Nephron progenitor cell (in vitro differentiated cells): Measurements from ENCODE around the gene SPATS2.
"Not testable (repeated sequence)": the region's sequence is repeated elsewhere in the genome, so short reads cannot be mapped to it uniquely, and the experiment has no call there.

Experiments used
- DNase-seq: peaks from one replicate; pipeline ENCODE4 v3.0.0; 2021
- H3K27ac Mint-ChIP-seq: 2 replicates; pipeline ENCODE4 v1.8.0; 2021; ENCODE audit warnings: mild to moderate bottlenecking, moderate library complexity, mixed read lengths
- H3K27me3 Mint-ChIP-seq: 2 replicates; pipeline ENCODE4 v1.8.0; 2021; ENCODE audit warnings: mild to moderate bottlenecking, low read depth, mixed read lengths; ENCODE audit not compliant: poor library complexity
- H3K36me3 Mint-ChIP-seq: 2 replicates; pipeline ENCODE4 v1.8.0; 2021; ENCODE audit warnings: low read depth, mixed read lengths
- H3K4me1 Mint-ChIP-seq: 2 replicates; pipeline ENCODE4 v1.8.0; 2021; ENCODE audit warnings: mixed read lengths
- H3K4me3 Mint-ChIP-seq: 2 replicates; pipeline ENCODE4 v1.8.0; 2021; ENCODE audit warnings: mild to moderate bottlenecking, moderate library complexity, mixed read lengths
- H3K9me3 Mint-ChIP-seq: 2 replicates; pipeline ENCODE4 v1.8.0; 2021; ENCODE audit warnings: mild to moderate bottlenecking, moderate library complexity, mixed read lengths
- CTCF ChIP-seq: fragments of 200-600 bp; sonication (generic); IDR thresholded peaks from 2 replicates; pipeline ENCODE4 v1.5.0; 2021; ENCODE audit warnings: antibody characterized with exemption

The SPATS2 gene

GRCh38 chr12:49331380-49332222, 35.7 kb upstream of the SPATS2 start:
- no peaks in the 10 kb centered on the region for H3K9me3 Mint-ChIP-seq
- H3K27ac Mint-ChIP-seq = no peak overlapping the region
- DNase-seq = peak; percentile 75
- H3K4me3 Mint-ChIP-seq = no peak overlapping the region
- H3K27me3 Mint-ChIP-seq = peaks cover 49% of the 10 kb centered on the region
- H3K36me3 Mint-ChIP-seq = peaks cover 31% of the 10 kb centered on the region
- peaks cover 12% of the 10 kb centered on the region for H3K4me1 Mint-ChIP-seq
- peak; percentile 73 for TF ChIP-seq CTCF

- no peak for DNase-seq
- Mint-ChIP-seq H3K4me1 (peaks cover 16% of the 10 kb centered on the region), H3K4me3 (no peak overlapping the region), H3K36me3 (peaks cover 24% of the 10 kb centered on the region), H3K27ac (no peak overlapping the region), H3K9me3 (no peaks in the 10 kb centered on the region), H3K27me3 (peaks cover 58% of the 10 kb centered on the region)
- TF ChIP-seq CTCF = no peak
These were observed 34.8 kb upstream of the SPATS2 start for GRCh38 chr12:49332441-49332861.

- Mint-ChIP-seq H3K36me3 (peaks cover 20% of the 10 kb centered on the region), H3K4me3 (no peak overlapping the region), H3K27me3 (peaks cover 63% of the 10 kb centered on the region), H3K9me3 (no peaks in the 10 kb centered on the region), H3K4me1 (peaks cover 21% of the 10 kb centered on the region), H3K27ac (no peak overlapping the region)
- no peak for DNase-seq
- TF ChIP-seq CTCF = no peak
These were observed 34.3 kb upstream of the SPATS2 start for GRCh38 chr12:49332891-49333371.

GRCh38 chr12:49333778-49334177, 33.5 kb upstream of the SPATS2 start:
- DNase-seq, H3K4me3 Mint-ChIP-seq, H3K9me3 Mint-ChIP-seq, H3K27ac Mint-ChIP-seq: not testable (repeated sequence)
- H3K27me3 Mint-ChIP-seq = peaks cover 71% of the 10 kb centered on the region
- peaks cover 30% of the 10 kb centered on the region for H3K4me1 Mint-ChIP-seq
- peaks cover 16% of the 10 kb centered on the region for H3K36me3 Mint-ChIP-seq

GRCh38 chr12:49334226-49334625, 33.0 kb upstream of the SPATS2 start:
- Mint-ChIP-seq H3K27me3 (peaks cover 76% of the 10 kb centered on the region), H3K36me3 (peaks cover 11% of the 10 kb centered on the region), H3K9me3 (no peaks in the 10 kb centered on the region), H3K4me1 (peaks cover 34% of the 10 kb centered on the region), H3K27ac (no peak overlapping the region), H3K4me3 (no peak overlapping the region)
- DNase-seq = no peak
- TF ChIP-seq CTCF = no peak

GRCh38 chr12:49334681-49335080, 32.6 kb upstream of the SPATS2 start:
- DNase-seq = no peak
- Mint-ChIP-seq H3K36me3 (peaks cover 8% of the 10 kb centered on the region), H3K27me3 (peaks cover 80% of the 10 kb centered on the region), H3K4me1 (peaks cover 39% of the 10 kb centered on the region), H3K27ac (no peak overlapping the region), H3K9me3 (no peaks in the 10 kb centered on the region), H3K4me3 (no peak overlapping the region)
- TF ChIP-seq CTCF = no peak
